SHP77 treated with DMSO at 0.1 percent for 48 hours (cell line): ENCODE data around the gene GPC6.
"Not testable (repeated sequence)": the region's sequence is repeated elsewhere in the genome, so short reads cannot be mapped to it uniquely, and the experiment has no call there.

Source experiments
- DNase-seq: peaks from one replicate; lab custom pipeline; 2025; lab: John Stamatoyannopoulos, UW

Gene GPC6

DNA sequence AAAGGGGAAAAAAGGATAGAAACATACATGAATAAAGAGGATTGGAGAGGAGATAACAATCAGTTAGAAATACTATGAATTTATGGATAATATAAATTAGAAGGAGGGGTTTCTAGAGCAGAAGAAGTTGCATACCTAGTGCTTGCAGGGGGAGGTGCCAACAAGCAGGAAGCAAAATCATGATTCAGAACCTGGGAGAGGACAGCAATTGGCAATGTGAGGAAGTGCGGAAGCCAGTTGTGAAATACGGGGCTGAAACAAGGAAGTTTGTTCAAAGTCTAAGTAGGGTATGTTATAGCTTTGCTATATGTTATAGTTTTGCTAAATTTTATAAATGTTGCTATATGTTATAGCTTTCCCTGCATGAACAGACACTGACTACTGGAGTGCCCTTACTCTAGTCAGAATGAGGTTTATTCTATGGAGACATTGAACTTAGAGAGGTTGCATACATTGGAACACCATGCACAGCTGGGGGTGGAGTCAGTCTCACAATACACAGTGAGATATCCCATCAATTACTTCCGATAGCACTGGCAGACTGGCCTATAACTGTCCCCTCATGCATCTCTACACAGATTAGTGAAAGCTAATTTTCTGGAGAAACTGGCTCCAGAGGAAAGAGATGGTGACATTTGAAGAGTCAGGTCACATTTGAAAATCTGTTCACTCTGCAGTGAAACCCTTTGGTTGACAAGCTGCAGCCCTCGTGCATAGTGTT, 92.1 kb downstream of the GPC6 start:
- no peak for DNase-seq

DNA sequence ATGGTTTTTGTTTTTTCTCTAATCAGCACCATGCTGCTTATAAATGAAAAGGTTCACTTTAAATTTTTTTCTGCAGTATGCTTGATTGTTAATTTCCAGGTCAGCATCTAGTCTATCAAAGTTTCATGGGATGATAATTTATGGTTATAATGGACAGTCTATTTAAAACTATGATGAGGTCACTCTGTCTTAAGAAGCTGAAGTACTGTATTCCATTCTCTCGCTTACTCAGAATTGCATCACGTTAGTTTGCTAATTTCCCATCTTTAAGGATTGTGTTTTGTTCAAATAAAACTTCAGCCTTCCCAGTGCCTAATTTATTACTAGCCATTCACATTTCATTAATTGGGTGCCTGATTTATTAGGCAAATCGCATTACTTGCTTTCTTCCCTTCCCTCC, 94.3 kb downstream of the GPC6 start:
- DNase-seq, result no peak

DNA sequence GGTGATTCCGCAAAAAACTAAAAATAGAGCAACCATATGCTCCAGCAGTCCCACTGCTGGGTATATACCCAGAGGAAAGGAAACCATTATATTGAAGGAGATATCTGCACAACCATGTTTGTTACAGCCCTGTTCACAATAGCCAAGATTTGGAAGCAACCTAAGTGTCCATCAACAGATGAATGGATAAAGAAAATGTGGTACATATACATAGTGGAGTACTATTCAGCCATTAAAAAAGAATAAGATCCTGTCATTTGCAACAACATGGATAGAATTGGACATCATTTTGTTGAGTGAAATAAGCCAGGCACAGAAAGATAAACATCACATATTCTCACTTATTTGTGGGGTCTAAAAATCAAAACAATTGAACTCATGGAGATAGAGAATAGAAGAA, 97.3 kb downstream of the GPC6 start:
- not testable (repeated sequence) for DNase-seq

DNA sequence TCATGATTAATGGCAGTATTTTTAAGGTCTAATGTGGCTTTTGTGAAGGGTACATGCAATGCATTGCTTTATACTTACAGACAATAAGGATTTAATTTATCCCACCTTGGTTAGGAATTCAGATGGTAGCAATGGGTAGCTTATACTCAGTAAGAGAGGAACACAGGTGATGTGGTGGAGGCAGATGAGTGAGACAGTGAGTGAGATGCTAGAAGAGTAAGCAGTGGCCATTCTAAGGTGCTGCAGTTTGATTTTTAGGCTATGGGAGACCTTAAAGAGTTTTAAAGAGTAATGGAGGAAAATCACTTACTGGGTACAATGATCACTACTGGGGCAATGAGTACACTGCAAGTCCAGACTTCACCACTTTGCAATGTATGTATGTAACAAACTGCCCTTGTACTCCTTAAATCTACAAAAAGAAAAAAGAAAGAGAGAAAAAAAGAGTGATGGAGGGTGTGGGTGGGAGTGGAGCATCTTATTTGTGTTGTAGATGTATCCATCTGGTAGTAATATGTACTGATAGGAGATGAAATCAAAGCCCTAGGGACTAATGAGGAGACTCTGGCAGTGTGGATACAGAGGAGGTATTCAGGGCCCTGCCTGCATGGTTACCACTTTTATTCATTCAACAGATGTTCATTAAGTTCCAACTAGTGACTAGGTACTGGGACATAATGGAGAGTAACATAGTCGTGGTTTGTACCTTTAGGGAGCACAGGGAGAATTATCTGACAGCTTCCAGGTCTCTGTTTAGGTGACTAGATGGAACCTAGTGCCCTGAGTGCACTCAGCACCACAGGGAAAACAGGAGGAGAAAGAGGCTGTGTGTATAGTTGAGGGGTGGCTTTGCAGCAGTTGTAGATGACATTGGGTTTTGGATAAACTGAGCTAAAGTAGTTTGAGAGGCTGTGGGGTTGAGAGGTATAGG, 99.0 kb downstream of the GPC6 start:
- DNase-seq, result no peak

DNA sequence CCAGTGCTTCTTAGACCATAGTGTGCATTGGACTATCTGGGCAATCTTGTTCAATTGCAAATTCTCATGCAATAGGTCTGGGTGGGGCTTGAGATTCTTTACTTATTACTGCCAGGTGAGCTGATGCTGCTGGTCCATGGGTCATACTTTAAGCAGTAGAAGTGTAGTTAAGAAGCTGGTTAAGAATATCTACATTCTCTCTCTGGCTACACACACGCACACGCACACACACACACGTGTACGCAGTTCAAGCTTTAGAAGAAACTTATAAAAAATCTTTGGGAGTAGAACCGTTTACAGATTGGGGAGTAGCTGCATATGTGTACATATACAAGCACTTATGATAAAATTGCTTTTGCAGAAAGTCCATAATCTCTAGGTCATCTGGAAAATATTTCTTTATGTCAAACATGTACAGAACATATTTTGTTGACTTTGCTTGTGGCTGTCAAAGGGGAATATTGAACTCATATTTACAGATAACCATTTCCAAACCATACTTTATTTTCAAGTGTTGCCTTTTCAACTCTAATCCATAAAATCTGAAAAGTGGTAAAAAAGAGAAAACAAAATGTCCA, 99.7 kb downstream of the GPC6 start:
- DNase-seq, result no peak

DNA sequence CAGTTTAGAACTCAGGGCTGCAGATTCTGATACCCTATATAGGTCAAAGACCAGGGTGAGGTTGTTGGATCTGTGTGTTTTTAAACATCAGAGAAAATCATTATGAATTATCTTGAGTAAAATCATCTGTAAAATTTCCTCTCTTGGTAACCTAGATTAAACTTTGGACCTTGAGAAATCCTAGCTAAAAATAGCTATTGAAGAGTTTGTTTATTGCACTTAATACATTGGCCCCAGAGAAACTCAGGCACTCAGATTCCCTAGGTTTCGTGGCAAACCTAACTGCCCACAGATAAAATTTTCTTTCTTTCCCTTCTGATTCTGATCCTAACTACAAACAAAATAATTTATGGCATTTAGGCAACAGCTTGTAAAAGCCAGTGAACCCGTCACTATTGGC, 102.3 kb downstream of the GPC6 start:
- DNase-seq, result no peak

DNA sequence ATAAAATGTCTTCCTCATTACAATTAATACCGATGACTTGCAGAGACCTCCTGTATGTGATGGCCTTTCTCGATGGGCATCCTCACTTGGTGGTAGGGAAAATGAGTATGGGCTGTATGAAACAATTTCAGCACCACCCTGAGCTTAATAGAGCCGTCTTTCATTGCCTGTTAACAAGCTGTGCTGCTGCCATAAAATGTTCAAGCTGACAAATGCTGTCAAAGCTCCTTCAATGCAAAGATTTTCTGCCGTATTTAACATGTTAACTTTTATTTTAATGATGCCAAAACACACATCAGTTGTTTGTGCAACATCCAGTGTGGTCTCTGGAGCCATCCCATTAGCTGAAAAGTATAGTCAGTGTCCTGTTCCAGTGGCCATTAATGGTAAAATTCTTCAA, 110.1 kb downstream of the GPC6 start:
- no peak for DNase-seq

DNA sequence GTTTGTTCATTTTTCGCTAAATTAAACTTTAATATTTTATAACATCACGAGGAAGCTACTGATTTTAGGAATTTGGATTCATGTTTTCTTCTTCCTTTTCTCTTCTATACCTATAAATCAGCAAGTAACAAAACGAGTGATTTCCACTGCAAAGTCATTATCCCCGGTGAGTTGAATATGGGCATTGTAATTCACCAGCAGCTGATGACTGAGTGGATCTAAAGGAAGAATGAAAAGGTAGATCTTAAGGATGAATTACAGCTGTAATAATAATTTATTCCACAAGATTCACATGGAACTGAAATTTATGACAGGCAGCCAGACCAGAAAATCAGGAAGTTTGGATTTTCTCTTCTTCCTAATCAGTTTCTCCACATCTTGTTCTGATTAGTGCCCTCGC, 111.4 kb downstream of the GPC6 start:
- no peak for DNase-seq

DNA sequence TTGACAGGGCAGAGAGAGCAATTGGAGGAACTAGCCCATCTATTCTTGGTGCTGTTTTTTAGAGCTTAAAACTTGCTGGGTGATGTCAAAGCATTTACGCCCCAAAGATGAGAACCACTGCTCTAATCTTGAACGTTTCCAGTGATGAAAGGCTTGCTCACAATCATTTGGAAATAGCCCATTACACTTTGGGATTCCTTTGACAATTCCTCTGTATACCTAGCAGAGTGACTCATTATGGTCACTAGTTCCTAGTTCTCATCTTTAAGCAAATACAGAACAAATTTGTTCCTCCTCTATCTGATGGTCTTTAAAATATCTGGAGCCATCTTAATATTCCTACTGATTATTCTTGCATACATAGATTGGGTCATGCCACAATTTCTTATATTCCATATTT, 112.3 kb downstream of the GPC6 start:
- DNase-seq, result no peak

DNA sequence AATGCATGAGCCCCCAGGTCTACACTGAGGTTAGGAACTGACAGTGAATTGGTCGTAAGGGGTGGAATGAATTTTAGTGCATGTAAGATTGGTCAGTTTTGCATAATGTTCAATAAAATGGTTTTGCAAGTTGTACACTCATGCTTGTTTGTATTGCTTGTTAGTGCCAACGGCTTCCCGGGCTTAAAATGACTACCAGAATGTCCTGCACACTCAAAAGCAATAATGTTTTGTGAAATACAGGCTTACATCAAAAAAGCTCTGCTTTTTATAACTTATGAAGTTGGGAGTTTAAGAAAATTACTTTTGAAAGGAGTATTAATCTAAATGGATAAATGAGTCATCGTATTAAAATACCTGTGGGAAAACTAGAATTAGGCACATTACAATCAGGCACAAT, 112.9 kb downstream of the GPC6 start:
- no peak for DNase-seq

DNA sequence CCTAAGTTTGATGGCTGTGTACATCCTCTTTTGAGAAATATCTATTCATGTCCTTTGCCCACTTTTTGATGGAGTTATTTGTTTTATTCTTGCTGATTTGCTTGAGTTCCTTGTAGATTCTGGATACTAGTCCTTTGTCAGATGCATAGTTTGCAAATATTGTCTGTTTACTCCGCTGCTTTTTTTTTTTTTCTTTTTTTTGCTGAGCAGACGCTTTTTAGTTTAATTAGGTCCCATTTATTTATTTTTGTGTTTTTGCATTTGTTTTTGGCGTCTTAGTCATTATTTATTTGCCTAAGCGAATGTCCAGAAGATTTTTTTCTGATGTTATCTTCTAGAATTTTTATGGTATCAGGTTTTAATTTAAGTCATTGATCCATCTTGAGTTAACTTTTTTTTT, 114.9 kb downstream of the GPC6 start:
- DNase-seq, result no peak

DNA sequence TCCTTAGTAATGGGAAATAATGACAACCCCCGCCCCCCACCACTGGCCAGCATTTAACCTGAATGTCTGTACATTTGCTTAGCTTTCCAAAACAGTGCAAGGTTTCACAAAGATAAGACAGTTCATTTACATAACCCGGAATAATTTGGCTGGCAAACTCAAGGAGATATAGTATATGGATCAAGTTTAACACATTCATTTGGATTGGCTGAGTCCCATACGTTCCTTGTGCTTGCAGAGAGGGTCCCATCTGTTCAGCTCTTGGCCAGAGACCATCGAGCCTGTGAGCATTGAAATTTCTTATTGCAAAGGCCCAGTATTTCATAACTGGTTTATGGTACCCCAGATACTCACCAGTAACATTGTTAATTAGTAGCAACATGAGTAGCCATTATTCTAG, 116.5 kb downstream of the GPC6 start:
- no peak for DNase-seq

DNA sequence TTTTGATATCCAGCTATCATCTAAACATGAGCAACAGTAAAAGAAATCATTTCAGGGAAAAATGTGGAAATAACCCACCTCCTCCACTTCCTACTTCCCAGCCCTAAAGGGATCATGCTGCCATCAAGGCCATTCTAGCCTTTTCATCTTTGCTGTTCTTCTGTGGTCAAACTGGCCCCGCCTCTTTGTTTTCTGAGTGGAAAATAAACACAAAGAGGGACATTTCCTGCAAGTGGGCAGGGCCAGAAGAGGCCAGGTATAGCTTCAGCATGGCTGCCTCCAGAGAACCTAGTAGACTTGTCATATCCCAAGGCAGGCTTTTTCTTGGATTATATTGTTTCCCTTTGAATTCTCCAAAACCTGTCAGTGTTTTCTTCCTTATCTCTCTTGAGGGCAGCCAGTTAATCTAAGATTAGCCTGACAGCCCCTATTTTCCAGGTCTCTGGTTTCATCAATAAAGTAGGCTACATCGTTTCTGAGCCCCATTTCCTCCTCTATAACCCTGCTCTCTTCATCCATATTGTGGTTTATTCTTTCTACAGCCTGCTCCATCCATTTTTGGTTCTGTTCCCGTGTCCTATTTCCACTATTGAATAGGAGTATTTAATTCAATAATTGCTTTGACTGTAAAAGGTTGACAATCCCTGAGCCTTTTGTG, 117.6 kb downstream of the GPC6 start:
- DNase-seq, result no peak

DNA sequence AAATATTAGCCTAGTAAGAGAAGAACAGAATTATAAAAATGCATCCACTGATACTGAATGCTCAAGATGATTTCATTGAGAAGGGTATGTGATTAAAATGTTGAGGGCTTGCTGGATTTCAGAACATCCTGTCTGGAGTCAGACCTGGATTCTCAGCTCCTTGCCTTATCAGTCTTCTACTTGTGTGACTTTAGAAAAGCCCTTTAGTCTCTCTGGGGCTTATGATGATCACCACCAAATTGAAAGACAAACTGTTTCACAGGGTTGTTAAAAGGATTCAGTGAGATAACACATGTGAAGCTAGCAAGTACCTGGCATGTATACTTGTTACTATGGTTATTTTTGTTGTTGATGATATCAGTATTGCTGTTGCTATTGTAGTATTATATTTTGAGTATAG, 118.4 kb downstream of the GPC6 start:
- no peak for DNase-seq

DNA sequence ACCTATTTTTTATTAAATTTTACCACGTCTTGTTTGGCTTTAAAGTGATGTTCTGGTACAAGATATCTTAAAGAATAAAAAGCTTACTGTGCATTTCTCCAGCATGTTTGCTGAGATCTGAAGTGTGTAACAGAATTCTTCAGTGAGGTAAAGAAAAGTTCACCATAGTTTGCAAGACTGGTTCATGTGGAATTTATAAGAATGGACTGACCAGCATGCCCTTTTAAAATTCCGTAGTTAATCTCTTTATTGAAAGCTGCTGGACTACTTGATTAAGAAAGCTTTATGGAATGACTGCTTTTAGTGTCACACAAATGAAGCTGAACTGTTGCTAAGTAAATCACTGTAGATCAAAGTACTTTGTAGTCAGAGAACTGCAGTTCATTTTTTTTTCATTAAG, 119.2 kb downstream of the GPC6 start:
- DNase-seq, result no peak

DNA sequence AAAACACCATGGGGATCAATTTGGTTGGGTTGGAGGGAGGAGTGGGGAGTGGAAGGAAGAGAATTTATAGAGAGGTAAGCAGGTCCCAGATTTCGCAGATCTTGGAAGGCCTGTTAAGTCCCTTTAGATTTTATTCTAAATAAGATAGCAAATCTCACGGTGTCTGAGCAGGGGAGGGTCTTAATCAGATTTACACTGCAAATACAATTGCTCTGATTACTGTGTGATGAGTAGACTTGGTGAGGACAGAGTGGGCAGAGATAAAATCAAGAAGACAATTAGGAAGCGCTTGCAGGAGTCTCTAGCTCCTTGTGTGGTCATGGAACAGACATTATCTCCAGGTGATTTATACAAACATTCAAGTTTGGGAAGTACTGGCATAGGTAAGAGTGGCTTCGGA, 126.0 kb downstream of the GPC6 start:
- DNase-seq, result no peak

DNA sequence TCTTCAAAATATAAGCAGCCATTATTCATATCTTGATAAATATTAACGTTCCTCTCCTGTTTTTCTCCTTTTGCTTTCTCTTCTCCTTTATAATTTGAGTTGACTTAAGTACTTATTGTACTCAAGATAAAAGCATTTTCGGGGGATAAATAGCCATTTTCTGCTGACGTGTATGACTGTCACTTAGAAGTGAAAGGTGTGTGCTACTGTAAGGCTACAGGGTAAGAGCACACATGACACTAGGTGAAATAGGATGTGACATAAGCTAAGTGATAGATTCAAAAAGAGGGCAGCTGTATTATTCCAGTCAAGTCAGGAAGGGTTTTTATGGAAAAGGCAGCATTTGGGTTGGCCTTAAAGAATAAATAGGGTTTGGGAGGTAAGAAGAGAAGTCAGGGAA, 128.5 kb downstream of the GPC6 start:
- no peak for DNase-seq

DNA sequence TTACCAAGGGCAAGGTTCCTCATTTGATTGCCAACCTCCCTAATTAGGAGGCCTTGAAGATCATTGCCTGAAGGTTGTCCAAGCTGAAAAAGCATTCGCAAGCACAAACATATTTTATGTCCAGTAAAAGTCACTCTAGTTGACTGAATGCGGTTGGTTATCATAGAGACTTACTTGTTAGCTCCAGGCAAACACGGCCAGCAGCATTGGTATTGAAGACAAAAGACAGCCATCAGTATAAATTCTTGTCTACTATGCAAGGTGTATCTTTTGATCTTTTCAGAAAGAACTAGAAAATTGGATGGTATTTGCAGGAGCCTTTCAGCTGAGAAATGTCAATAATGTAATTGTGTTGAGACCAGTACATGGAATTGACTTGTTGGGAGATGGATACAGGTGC, 129.9 kb downstream of the GPC6 start:
- no peak for DNase-seq

DNA sequence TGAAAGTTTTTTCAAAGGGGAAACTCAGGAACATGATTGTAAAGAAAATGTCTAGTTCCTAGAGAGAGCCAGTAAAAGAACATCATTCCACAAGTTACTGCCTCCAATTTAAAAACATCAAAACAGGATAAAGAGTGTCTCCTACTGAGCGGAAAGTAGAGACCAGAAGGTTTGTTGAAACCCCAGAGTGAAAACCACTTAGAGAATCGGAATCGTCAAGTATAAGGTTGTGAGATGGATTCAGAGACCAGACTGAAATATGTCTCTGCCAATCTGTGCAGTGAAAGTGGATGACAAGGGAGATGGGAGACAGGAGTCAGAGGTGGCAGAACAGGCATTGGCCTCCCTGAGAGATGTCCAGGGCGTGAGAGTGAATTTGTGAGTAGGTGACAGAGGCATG, 133.4 kb downstream of the GPC6 start:
- no peak for DNase-seq

DNA sequence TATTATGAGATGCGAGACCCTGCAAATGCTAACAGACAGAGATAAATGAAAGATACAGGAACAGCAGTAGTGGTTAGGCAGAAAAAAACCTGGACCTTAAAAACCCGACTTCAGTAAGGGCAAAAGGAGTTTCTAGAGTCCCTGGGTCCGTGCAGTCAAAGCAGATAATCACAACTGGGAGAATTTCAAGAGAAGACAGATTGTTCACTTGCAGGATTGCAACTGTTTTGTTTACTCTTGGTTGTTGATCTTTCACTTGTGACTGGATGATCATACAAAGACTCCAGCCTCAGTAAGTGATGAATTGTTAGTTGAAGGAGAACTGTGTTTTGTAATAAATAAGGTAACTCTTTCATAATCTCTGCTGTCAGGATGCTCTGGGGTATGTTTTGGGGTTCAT, 135.1 kb downstream of the GPC6 start:
- DNase-seq, result no peak

DNA sequence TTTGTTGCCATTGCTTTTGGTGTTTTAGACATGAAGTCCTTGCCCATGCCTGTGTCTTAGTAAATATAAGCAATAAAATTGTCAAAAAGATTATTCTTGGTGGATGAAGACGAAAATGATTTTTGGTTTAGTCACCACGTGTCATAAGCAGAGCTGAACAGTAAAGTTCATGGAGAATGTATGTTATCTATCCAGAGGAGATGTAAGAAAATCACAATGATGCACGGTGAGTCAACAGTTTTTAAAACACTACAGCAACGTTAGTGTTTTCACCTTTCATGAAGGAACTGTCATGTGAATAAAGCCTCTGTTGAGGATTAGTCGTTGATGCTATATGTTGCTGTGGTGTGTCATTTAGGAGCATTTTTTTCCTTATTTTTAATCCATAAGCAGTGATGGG, 137.6 kb downstream of the GPC6 start:
- DNase-seq, result no peak

DNA sequence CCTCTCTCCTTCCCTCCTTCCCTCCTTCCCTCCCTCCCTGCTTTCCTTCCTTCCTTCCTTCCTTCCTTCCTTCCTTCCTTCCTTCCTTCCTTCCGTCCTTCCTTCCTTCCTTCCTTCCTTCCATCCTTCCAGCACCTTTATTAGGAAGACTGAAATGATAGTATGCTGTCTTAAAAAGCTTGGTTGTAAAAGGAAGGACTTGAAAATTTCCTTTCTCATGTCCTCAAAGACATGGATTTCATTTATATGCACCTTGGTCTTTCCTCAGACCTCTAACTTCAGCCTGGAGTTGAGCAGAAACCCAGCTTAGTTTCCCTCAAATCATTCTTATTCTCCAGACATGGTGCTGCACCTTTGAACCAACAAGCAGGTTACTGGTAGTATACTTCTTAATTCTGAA, 141.7 kb downstream of the GPC6 start:
- no peak for DNase-seq

DNA sequence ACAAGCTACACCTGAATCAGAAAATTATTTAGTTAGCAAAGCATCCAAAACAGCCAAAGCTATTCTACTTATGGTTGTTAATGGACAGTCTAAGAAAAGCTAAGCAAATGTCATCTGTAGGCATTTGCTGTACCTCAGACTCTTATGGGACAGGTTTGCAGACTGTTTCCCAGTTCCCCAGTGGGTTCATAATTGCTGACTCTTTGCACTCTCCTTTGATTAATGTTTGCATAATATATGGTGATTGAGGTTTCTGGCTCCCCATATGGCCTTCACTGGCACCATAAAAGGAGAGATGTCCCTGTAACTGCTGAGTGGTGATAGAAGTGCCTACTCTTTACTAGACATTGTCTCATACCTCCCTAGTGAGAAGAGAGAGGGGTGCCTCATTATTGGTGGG, 142.1 kb downstream of the GPC6 start:
- DNase-seq, result no peak
